H54 (cell line): Measurements from ENCODE around the gene SOX5.

Source experiments
- DNase-seq: peaks from one replicate; pipeline ENCODE4 v3.0.0; 2011; ENCODE audit warnings: low spot score, mixed read lengths; ENCODE audit not compliant: insufficient read length
- FAIRE-seq: peaks from 3 replicates; lab custom pipeline; 2011; peaks lifted over from hg19 to GRCh38; lab: Jason Lieb, UNC
- POLR2A ChIP-seq: IDR thresholded peaks from 2 replicates; pipeline ENCODE4 v1.6.1; 2011; ENCODE audit warnings: low read depth, mild to moderate bottlenecking, low read length

Gene SOX5

DNA sequence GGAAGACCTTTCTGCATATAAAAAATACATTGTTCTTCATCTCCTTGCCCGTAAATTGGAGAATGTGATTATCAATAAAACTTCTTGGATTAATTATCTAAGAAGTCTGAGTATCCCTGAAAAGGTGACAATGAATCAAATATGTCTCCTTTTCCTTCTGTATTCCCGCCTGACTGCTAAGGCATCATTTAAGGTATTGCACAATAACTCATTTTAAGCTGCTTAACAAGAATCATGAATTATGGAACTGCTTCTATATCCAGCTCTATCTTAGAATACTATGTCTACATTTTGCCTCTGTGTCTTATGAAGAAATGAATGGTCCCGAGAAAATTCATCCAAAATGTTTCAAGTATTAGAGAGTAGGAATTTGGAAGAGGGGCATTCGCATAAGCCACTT lies 294.4 kb downstream of the SOX5 start:
- TF ChIP-seq POLR2A = no peak
- DNase-seq (no peak), FAIRE-seq (no peak)

- FAIRE-seq = no peak
- no peak for TF ChIP-seq POLR2A
- DNase-seq = no peak
Observed at GRCh38 chr12:23648546-23648945, 300.9 kb downstream of the SOX5 start.

DNA sequence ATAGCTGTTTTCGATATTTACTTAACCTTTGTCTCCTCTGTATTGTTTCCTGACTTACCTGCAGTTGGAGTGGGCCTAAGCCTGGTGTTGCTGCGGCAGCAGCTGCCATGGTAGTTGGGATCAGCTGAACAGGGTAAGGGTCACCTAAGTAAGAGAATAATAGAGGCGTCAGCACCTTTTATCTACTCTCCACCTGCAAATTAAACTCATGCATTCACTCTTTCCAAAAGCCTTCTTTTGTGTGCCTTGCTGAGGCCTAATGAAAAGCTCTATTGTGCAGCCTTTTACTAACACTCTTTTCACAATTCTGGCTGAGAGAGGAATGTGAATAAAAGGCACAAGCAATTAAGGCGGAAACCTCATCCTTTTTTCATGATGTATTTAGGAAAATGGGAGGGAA lies 308.7 kb downstream of the SOX5 start:
- no peak for TF ChIP-seq POLR2A
- FAIRE-seq (no peak), DNase-seq (no peak)

GRCh38 chr12:23634344-23634743 lies 315.1 kb downstream of the SOX5 start:
- FAIRE-seq (no peak), DNase-seq (no peak)
- TF ChIP-seq POLR2A = no peak

GRCh38 chr12:23631786-23632377 lies 317.6 kb downstream of the SOX5 start:
- TF ChIP-seq POLR2A = no peak
- no peak for FAIRE-seq
- DNase-seq = no peak

GRCh38 chr12:23630524-23630923 lies 318.9 kb downstream of the SOX5 start:
- TF ChIP-seq POLR2A = no peak
- FAIRE-seq (no peak), DNase-seq (no peak)

DNA sequence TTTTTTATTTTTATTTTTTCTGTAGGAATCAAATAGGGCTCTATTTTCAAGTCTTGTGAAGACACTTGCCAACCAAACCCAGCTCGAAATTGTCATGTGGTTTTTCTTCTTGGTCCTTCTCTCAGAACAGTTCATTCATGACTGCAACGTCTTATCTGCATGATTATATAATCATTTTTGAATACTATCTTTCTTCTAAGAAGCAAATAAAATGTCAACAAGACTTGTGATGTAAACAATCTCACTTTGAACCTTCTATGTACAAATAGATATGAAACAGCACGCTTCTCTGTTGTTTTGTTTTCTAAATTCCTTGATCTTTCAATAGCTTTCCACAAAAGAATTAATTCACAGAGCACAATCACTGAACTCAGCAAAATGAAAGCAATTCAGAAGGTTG lies 320.7 kb downstream of the SOX5 start:
- no peak for TF ChIP-seq POLR2A
- FAIRE-seq = no peak
- no peak for DNase-seq

DNA sequence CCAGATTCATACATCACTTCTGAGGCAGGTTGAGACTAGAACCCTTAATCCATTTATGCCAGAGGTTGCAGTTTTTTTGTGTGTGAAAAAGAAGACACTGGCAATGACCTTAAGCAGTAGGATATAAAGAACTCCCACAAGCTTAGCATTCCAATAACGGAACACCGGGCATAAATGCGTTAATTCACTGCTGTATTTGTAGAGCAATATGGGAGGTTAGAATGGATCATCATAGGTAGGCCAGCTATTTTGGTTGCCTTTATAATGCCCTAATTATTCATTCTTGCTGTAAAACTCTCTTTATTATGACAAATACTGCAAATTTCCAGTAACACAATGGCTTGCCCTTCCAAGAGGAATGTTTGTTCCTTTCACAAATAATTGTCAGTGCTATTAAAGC lies 322.7 kb downstream of the SOX5 start:
- DNase-seq (no peak), FAIRE-seq (no peak)
- TF ChIP-seq POLR2A = no peak

GRCh38 chr12:23621900-23622299 lies 327.6 kb downstream of the SOX5 start:
- DNase-seq = no peak
- no peak for TF ChIP-seq POLR2A
- no peak for FAIRE-seq

GRCh38 chr12:23618718-23619117 lies 330.8 kb downstream of the SOX5 start:
- no peak for TF ChIP-seq POLR2A
- FAIRE-seq (no peak), DNase-seq (no peak)

DNA sequence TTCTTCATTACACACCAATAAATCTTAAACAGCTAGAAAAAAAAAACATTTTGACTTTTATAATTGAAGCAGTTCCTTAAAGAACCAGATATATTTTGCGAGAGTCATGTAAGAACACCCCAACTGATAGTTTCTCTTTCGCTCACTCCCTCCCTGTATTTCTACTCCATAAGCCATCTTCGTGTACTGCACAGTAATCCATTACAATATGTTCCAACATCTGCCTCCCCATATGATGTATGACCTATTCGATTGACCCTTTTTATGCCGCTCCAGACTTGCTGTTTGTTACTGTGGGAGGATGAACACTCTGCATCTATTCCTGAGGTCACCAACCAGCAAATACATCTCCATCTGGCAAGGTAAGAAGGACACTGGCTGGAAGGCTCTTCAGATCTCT lies 331.7 kb downstream of the SOX5 start:
- TF ChIP-seq POLR2A = no peak
- DNase-seq = no peak
- no peak for FAIRE-seq

GRCh38 chr12:23614280-23614679 lies 335.2 kb downstream of the SOX5 start:
- no peak for FAIRE-seq
- no peak for TF ChIP-seq POLR2A
- no peak for DNase-seq

DNA sequence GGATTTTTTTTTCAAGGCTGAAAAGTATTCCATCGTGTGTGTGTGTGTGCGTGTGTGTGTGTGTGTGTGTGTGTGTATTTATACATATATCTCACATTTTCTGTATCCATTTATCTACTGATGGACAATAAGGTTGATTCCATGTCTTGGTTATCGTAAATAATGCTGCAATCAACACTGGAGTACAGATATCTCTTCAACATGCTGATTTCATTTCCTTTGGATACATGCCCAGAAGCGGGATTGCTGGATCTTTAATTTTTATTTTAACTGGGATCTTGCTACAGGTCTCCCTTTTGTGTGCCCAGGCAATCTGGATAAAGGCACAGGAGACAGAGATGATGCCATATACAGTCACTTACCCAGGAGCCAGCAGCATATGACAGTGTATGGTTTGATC lies 338.1 kb downstream of the SOX5 start:
- FAIRE-seq = no peak
- no peak for DNase-seq
- TF ChIP-seq POLR2A = no peak

GRCh38 chr12:23600919-23601318 lies 348.6 kb downstream of the SOX5 start:
- TF ChIP-seq POLR2A = no peak
- FAIRE-seq (no peak), DNase-seq (no peak)

- TF ChIP-seq POLR2A = no peak
- FAIRE-seq (no peak), DNase-seq (no peak)
Observed at GRCh38 chr12:23596568-23596967, 352.9 kb downstream of the SOX5 start.

DNA sequence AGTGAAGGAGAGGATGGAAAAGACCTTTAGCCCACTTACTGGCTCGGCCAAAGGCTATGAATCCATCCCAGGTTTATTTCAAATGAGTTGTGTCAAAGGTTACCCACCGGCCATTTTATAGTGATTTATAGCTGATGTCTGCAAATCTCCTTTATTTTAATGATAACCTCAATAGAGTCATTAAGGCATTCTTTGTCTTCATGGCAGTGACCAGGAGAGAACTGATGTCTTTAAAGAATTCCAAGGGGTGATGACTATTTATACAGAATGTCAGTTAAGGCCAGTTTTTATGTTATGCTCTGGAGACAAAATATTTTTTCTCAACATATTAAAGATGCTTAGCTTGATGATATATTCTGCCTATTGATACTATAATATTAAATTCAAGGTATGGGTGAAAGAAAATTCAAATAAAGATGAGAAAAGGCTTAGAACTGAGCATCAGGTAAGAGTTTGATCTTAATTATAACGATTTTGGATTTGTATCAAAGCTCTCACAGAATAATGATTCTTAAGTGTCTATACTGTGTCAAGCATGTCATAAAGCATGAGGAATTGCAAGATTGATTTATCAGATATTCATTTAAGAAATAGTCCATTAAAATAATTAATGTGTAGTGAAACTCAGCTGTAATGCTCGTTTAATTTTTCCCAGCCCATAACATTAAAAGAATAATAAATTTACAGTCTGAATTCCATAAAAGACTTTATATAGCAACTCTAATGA lies 361.5 kb downstream of the SOX5 start:
- TF ChIP-seq POLR2A = no peak
- DNase-seq = no peak
- FAIRE-seq = no peak
